Measurements from ENCODE around the gene PRDM11. TPM values are rescaled to one million over a fixed set of nuclear protein-coding genes. Genes with fewer than 3 reads are reported as not detected.

The PRDM11 gene
- total and polyA plus RNA-seq, 7 donors = 2.3 to 14.2 (median 7.2) TPM

GRCh38 chr11:45224766-45225165, 78.3 kb downstream of the PRDM11 start:
- H3K27ac ChIP-seq = no peak overlapping the region
- no peak overlapping the region for H3K4me3 ChIP-seq
- H3K4me1 ChIP-seq = no peaks in the 10 kb centered on the region
- H3K27me3 ChIP-seq (ENCODE audit: insufficient read depth in 3 of 3, low read length in 2 of 3) = no peaks in the 10 kb centered on the region
- intact Hi-C loops (cut with DNase I) = no loop called here
- H3K9me3 ChIP-seq = no peaks in the 10 kb centered on the region
- DNase-seq (no peak), ATAC-seq (no peak)
- peaks cover 0 to 24% of the 10 kb centered on the region in 2 donors for H3K36me3 ChIP-seq (ENCODE audit: insufficient read depth in 1 of 2, low read depth in 1 of 2)
- WGBS, 3 donors = 91 to 98% (median 95%) methylated on average over 11 of the region's 11 CpGs
- no peak for TF ChIP-seq CTCF (IDR thresholded peaks at IDR 0.05)

- Histone ChIP-seq H3K27me3 (ENCODE audit: insufficient read depth in 3 of 3, low read length in 2 of 3) (no peaks in the 10 kb centered on the region), H3K4me1 (no peaks in the 10 kb centered on the region), H3K4me3 (no peak overlapping the region), H3K9me3 (no peaks in the 10 kb centered on the region), H3K27ac (no peak overlapping the region), H3K36me3 (ENCODE audit: insufficient read depth in 1 of 2, low read depth in 1 of 2) (peaks cover 0 to 24% of the 10 kb centered on the region in 2 donors)
- ATAC-seq (no peak), DNase-seq (no peak)
- no peak for TF ChIP-seq CTCF (IDR thresholded peaks at IDR 0.05)
- 91 to 98% (median 96%) methylated on average over 1 of the region's 1 CpG for WGBS, 3 donors
- intact Hi-C loops (cut with DNase I) = no loop called here
Observed at GRCh38 chr11:45225277-45225676, 78.8 kb downstream of the PRDM11 start.

- ATAC-seq = no peak
Observed at GRCh38 chr11:45225961-45226871, 79.8 kb downstream of the PRDM11 start.

GRCh38 chr11:45226901-45227300, 80.5 kb downstream of the PRDM11 start:
- 98% methylated on average over 21 of the region's 21 CpGs for WGBS, 3 donors
- no peaks in the 10 kb centered on the region for H3K27me3 ChIP-seq (ENCODE audit: insufficient read depth in 3 of 3, low read length in 2 of 3)
- H3K4me3 ChIP-seq = no peak overlapping the region
- H3K4me1 ChIP-seq = no peaks in the 10 kb centered on the region
- DNase-seq (no peak), ATAC-seq (no peak)
- H3K36me3 ChIP-seq (ENCODE audit: insufficient read depth in 1 of 2, low read depth in 1 of 2) = peaks cover 0 to 24% of the 10 kb centered on the region in 2 donors
- intact Hi-C loops (cut with DNase I) = no loop called here
- H3K9me3 ChIP-seq = no peaks in the 10 kb centered on the region
- no peak overlapping the region for H3K27ac ChIP-seq
- no peak for TF ChIP-seq CTCF (IDR thresholded peaks at IDR 0.05)

More at GRCh38 chr11:45225961-45226871, 79.8 kb downstream of the PRDM11 start:
- TF ChIP-seq CTCF (IDR thresholded peaks at IDR 0.05) = no peak
- Histone ChIP-seq H3K27ac (no peak overlapping the region), H3K4me1 (no peaks in the 10 kb centered on the region), H3K9me3 (no peaks in the 10 kb centered on the region), H3K4me3 (no peak overlapping the region), H3K36me3 (ENCODE audit: insufficient read depth in 1 of 2, low read depth in 1 of 2) (peaks cover 0 to 24% of the 10 kb centered on the region in 2 donors), H3K27me3 (ENCODE audit: insufficient read depth in 3 of 3, low read length in 2 of 3) (no peaks in the 10 kb centered on the region)
- WGBS, 3 donors = 96 to 97% (median 96%) methylated on average over 39 of the region's 39 CpGs
- no peak for DNase-seq
- intact Hi-C loops (cut with DNase I) = no loop called here

Measured in psoas muscle (tissue), 8 donors.